SK-N-SH treated with all-trans-retinoic acid at 6 μM for 48 hours (cell line): Measurements from ENCODE around the gene DDX1.
A peak's percentile ranks its signal among the peaks of the same experiment; 100 is the strongest.

Experiments used
- ATAC-seq: fragments of 200-7000 bp; cut with Tn5 transposase; 3 replicates; pipeline ENCODE4 v1.9.1; 2020; ENCODE audit warnings: mild to moderate bottlenecking, moderate library complexity
- ARNTL ChIP-seq: fragments of 450-650 bp; formaldehyde crosslinking; IDR thresholded peaks from 2 replicates; pipeline ENCODE4 v1.5.0; 2020; ENCODE audit warnings: low read depth, mild to moderate bottlenecking, moderate library complexity, borderline replicate concordance
- BACH2 ChIP-seq: fragments of 250-450 bp; sonication (Bioruptor Pico); IDR thresholded peaks from 2 replicates; pipeline ENCODE4 v1.9.0; 2021; ENCODE audit warnings: mild to moderate bottlenecking, borderline replicate concordance
- CREB5 ChIP-seq: fragments of 250-450 bp; sonication (Bioruptor Pico); IDR thresholded peaks from 2 replicates; pipeline ENCODE4 v1.5.1; 2020; ENCODE audit warnings: low read depth, mild to moderate bottlenecking, moderate library complexity
- CSDC2 ChIP-seq: fragments of 250-450 bp; sonication (Bioruptor Pico); IDR thresholded peaks from 2 replicates; pipeline ENCODE4 v1.5.0; 2020; ENCODE audit warnings: mild to moderate bottlenecking, moderate library complexity
- CSRNP3 ChIP-seq: fragments of 250-450 bp; sonication (Bioruptor Pico); IDR thresholded peaks from 2 replicates; pipeline ENCODE4 v1.5.1; 2021; ENCODE audit warnings: mild to moderate bottlenecking, moderate library complexity
- ESRRG ChIP-seq: fragments of 250-450 bp; sonication (Bioruptor Pico); IDR thresholded peaks from 2 replicates; pipeline ENCODE4 v1.6.1; 2021; ENCODE audit warnings: mild to moderate bottlenecking
- GLIS3 ChIP-seq: fragments of 250-450 bp; sonication (Bioruptor Pico); IDR thresholded peaks from 2 replicates; pipeline ENCODE4 v1.5.0; 2020; ENCODE audit warnings: mild to moderate bottlenecking, moderate library complexity
- ISL1 ChIP-seq: fragments of 250-450 bp; sonication (Bioruptor Pico); IDR thresholded peaks from 2 replicates; pipeline ENCODE4 v2.1.2; 2022; ENCODE audit warnings: mild to moderate bottlenecking, moderate library complexity
- PATZ1 ChIP-seq: fragments of 250-450 bp; sonication (Bioruptor Pico); IDR thresholded peaks from 2 replicates; pipeline ENCODE4 v1.8.0; 2020; ENCODE audit warnings: mild to moderate bottlenecking, moderate library complexity, borderline replicate concordance
- POU6F1 ChIP-seq: fragments of 250-450 bp; sonication (Bioruptor Pico); IDR thresholded peaks from 2 replicates; pipeline ENCODE4 v1.8.0; 2021; ENCODE audit warnings: low read depth, mild to moderate bottlenecking, moderate library complexity, borderline replicate concordance
- PPARA ChIP-seq: fragments of 250-450 bp; sonication (Bioruptor Pico); IDR thresholded peaks from 2 replicates; pipeline ENCODE4 v1.5.0; 2020; ENCODE audit warnings: mild to moderate bottlenecking, borderline replicate concordance
- RARB ChIP-seq: fragments of 250-450 bp; sonication (Bioruptor Pico); IDR thresholded peaks from 2 replicates; pipeline ENCODE4 v1.8.0; 2021; ENCODE audit warnings: mild to moderate bottlenecking, moderate library complexity
- TCF4 ChIP-seq: fragments of 250-450 bp; sonication (Bioruptor Pico); IDR thresholded peaks from 2 replicates; pipeline ENCODE4 v1.8.0; 2021; ENCODE audit warnings: mild to moderate bottlenecking, moderate library complexity, borderline replicate concordance
- TOX ChIP-seq: fragments of 250-450 bp; sonication (Bioruptor Pico); IDR thresholded peaks from 2 replicates; pipeline ENCODE4 v1.8.0; 2021; ENCODE audit warnings: mild to moderate bottlenecking, moderate library complexity, borderline replicate concordance
- ZC3H10 ChIP-seq: fragments of 250-450 bp; sonication (Bioruptor Pico); IDR thresholded peaks from 2 replicates; pipeline ENCODE4 v1.5.1; 2021; ENCODE audit warnings: mild to moderate bottlenecking, moderate library complexity
- ZFP3 ChIP-seq: fragments of 250-450 bp; sonication (Bioruptor Pico); IDR thresholded peaks from 2 replicates; pipeline ENCODE4 v1.5.0; 2020; ENCODE audit warnings: mild to moderate bottlenecking, moderate library complexity
- ZFP30 ChIP-seq: fragments of 450-650 bp; formaldehyde crosslinking; IDR thresholded peaks from 2 replicates; pipeline ENCODE4 v1.5.0; 2022; ENCODE audit warnings: mild to moderate bottlenecking, moderate library complexity
- ZNF565 ChIP-seq: fragments of 450-650 bp; formaldehyde crosslinking; conservative IDR thresholded peaks from 2 replicates; pipeline ENCODE4 v1.5.0; 2020; ENCODE audit warnings: low read depth, mild to moderate bottlenecking, moderate library complexity
- ZNF70 ChIP-seq: fragments of 450-650 bp; formaldehyde crosslinking; IDR thresholded peaks from 2 replicates; pipeline ENCODE4 v1.5.0; 2020; ENCODE audit warnings: mild to moderate bottlenecking, moderate library complexity
- ZNF8 ChIP-seq: fragments of 450-650 bp; formaldehyde crosslinking; IDR thresholded peaks from 2 replicates; pipeline ENCODE4 v1.5.0; 2020; ENCODE audit warnings: mild to moderate bottlenecking, moderate library complexity

The DDX1 gene

GRCh38 chr2:15663802-15664201, 72.1 kb downstream of the DDX1 start:
- TF ChIP-seq ZNF8 (peak; percentile 85), PPARA (CRISPR knock-in tag) (no peak)
- ATAC-seq, result no peak

GRCh38 chr2:15664273-15665066, 72.8 kb downstream of the DDX1 start:
- no peak for ATAC-seq
- no peak for TF ChIP-seq GLIS3 (CRISPR knock-in tag)
- TF ChIP-seq ZNF565 (CRISPR knock-in tag), result no peak
- no peak for TF ChIP-seq BACH2 (CRISPR knock-in tag)
- no peak for TF ChIP-seq TCF4
- TF ChIP-seq CREB5 (CRISPR knock-in tag), result no peak
- TF ChIP-seq TOX (CRISPR knock-in tag), result no peak
- TF ChIP-seq PATZ1 (CRISPR knock-in tag), result no peak
- no peak for TF ChIP-seq RARB
- no peak for TF ChIP-seq ZFP3 (CRISPR knock-in tag)
- no peak for TF ChIP-seq ESRRG
- no peak for TF ChIP-seq ZC3H10 (CRISPR knock-in tag)
- TF ChIP-seq ISL1 (CRISPR knock-in tag), result no peak
- TF ChIP-seq ZFP30 (CRISPR knock-in tag), result no peak

GRCh38 chr2:15665067-15665942, 73.6 kb downstream of the DDX1 start:
- no peak for ATAC-seq
- TF ChIP-seq CSDC2 (CRISPR knock-in tag) (no peak), RARB (no peak), PATZ1 (CRISPR knock-in tag) (no peak), ARNTL (no peak), TCF4 (no peak), ISL1 (CRISPR knock-in tag) (no peak), CREB5 (CRISPR knock-in tag) (no peak), POU6F1 (CRISPR knock-in tag) (no peak), ZNF70 (no peak), BACH2 (CRISPR knock-in tag) (no peak), CSRNP3 (CRISPR knock-in tag) (no peak), ESRRG (no peak), TOX (CRISPR knock-in tag) (no peak)
